HEK293T (cell line): ENCODE results near the gene CYP4F22.

Source experiments
- ARNT ChIP-seq: fragments of 450-650 bp; IDR thresholded peaks from 2 replicates; pipeline ENCODE4 v1.6.1; 2017; ENCODE audit warnings: mild to moderate bottlenecking
- BHLHE40 ChIP-seq: fragments of 450-650 bp; IDR thresholded peaks from 2 replicates; pipeline ENCODE4 v1.6.1; 2016; ENCODE audit warnings: mild to moderate bottlenecking, moderate library complexity, borderline replicate concordance
- CTBP1 ChIP-seq: fragments of 450-650 bp; IDR thresholded peaks from 2 replicates; pipeline ENCODE4 v1.6.1; 2016; ENCODE audit warnings: borderline replicate concordance
- ELF4 ChIP-seq: fragments of 450-650 bp; IDR thresholded peaks from 2 replicates; pipeline ENCODE4 v1.6.1; 2017; ENCODE audit warnings: antibody characterized with exemption
- FOXA1 ChIP-seq: fragments of 450-650 bp; IDR thresholded peaks from 2 replicates; pipeline ENCODE4 v1.6.1; 2016; ENCODE audit warnings: mild to moderate bottlenecking
- FOXK2 ChIP-seq: fragments of 450-650 bp; IDR thresholded peaks from 2 replicates; pipeline ENCODE4 v1.6.1; 2016; ENCODE audit warnings: mild to moderate bottlenecking
- FOXM1 ChIP-seq: fragments of 450-650 bp; IDR thresholded peaks from 2 replicates; pipeline ENCODE4 v1.6.1; 2017; ENCODE audit warnings: mild to moderate bottlenecking, borderline replicate concordance
- LEF1 ChIP-seq: fragments of 450-650 bp; IDR thresholded peaks from 2 replicates; pipeline ENCODE4 v1.6.1; 2017; ENCODE audit warnings: mild to moderate bottlenecking, borderline replicate concordance
- NFRKB ChIP-seq: fragments of 450-650 bp; IDR thresholded peaks from 2 replicates; pipeline ENCODE4 v1.6.1; 2016; ENCODE audit warnings: mild to moderate bottlenecking, moderate library complexity
- SP1 ChIP-seq: fragments of 450-650 bp; IDR thresholded peaks from 2 replicates; pipeline ENCODE4 v1.6.1; 2017
- SUZ12 ChIP-seq: fragments of 450-650 bp; IDR thresholded peaks from 2 replicates; pipeline ENCODE4 v1.6.1; 2016; ENCODE audit warnings: mild to moderate bottlenecking
- TARDBP ChIP-seq: fragments of 450-650 bp; IDR thresholded peaks from 2 replicates; pipeline ENCODE4 v1.6.1; 2016

DNA sequence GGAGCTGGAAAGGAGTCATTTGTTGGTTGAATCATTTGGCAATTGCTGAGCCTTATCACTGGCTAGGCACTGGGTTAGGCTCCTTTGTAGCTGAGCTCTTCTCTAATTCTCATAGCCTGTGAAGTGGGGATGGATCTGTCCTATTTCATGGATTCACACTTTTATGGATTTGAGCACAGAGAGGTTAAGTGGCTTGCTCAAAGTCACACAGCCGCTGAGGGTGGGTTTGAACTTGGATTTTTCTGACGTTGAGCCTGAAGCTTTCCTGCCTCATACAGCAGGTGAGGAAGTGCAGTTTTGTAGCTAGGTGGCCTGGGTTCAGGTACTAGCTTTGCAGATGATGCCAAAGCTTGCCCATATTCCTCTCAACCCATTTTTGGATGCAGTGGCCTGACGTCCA is 19.4 kb downstream of the CYP4F22 start:
- TF ChIP-seq TARDBP: no peak
- no peak for TF ChIP-seq SP1
- TF ChIP-seq FOXK2: no peak
- TF ChIP-seq BHLHE40: no peak
- TF ChIP-seq NFRKB: no peak
- TF ChIP-seq FOXM1: no peak
- TF ChIP-seq LEF1: no peak
- TF ChIP-seq ELF4: no peak
- TF ChIP-seq FOXA1: no peak
- no peak for TF ChIP-seq CTBP1
- TF ChIP-seq ARNT: no peak
- TF ChIP-seq SUZ12: no peak
